ENCODE measurements around the gene FOXK1.
A peak's percentile ranks its signal among the peaks of the same experiment; 100 is the strongest.

The FOXK1 gene

DNA sequence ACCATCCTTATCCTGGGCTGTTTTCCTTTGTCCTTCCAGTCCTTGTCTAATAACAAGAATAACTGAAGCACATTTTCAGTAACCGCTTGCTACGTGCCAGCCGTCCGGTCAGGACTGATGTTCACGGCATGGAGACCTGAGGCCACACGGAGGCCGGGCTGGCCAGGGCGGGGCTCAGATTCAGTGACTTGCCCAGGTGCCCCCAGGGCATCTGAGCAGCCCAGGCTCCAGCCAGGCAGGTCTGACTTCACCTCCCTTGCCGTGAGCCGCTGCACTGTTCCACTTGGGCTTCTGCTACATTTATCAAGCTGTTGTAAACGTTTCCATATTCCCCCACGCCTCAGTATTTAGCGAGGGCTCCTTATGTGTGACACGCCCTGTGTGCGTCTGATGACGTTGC, 49.7 kb downstream of the FOXK1 start:
- Mint-ChIP-seq H3K27ac (peak overlapping the region; percentile 15), H3K4me3 (no peak overlapping the region), H3K27me3 (no peaks in the 10 kb centered on the region), H3K9me3 (no peaks in the 10 kb centered on the region), H3K36me3 (ENCODE audit: low read depth) (peaks cover 17% of the 10 kb centered on the region), H3K4me1 (peaks cover 60% of the 10 kb centered on the region)
- no peak for DNase-seq
- no peak for ATAC-seq

DNA sequence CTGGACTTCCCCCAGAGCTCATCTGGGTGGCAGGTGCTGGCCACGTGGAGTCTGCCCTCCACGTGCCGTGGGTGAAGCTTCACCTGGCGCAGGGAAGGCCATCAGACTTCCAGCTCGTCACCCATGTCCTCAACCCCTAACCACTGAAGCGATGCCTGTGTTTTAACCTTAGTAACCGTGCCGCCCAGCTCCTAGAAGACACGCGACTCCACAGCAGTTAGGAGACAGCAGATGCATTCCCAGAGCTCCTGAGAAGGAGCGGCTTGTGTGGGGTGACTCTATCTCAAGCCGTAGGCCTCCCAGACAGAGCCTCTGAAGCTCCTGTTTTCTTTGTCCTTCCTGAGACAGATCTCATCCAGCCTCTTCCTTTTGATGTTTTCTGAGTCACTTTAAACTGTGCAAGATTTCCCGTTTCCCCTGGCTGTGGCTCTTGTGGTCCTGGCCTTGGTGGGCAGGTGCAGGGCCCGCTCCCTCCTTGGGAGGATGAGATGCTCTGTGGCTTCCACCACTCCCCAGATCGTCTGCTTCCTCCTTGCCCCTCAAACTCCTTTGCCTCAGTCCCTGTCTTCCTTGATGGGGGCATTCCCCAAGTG, 51.9 kb downstream of the FOXK1 start:
- Mint-ChIP-seq H3K27me3 (no peaks in the 10 kb centered on the region), H3K9me3 (no peaks in the 10 kb centered on the region), H3K27ac (peak overlapping the region; percentile 89), H3K4me1 (peaks cover 63% of the 10 kb centered on the region), H3K4me3 (peak overlapping the region; percentile 64), H3K36me3 (ENCODE audit: low read depth) (peaks cover 17% of the 10 kb centered on the region)
- DNase-seq (peak; percentile 47), ATAC-seq (peak; percentile 77)

- Mint-ChIP-seq H3K4me3 (no peak overlapping the region), H3K27ac (peak overlapping the region; percentile 69)
Observed at GRCh38 chr7:4734587-4735345, 52.7 kb downstream of the FOXK1 start.

GRCh38 chr7:4737300-4737699, 55.2 kb downstream of the FOXK1 start:
- no peaks in the 10 kb centered on the region for H3K9me3 Mint-ChIP-seq

More at GRCh38 chr7:4734587-4735345, 52.7 kb downstream of the FOXK1 start:
- ATAC-seq (no peak), DNase-seq (no peak)
- peaks cover 69% of the 10 kb centered on the region for H3K4me1 Mint-ChIP-seq
- peaks cover 17% of the 10 kb centered on the region for H3K36me3 Mint-ChIP-seq (ENCODE audit: low read depth)
- no peaks in the 10 kb centered on the region for H3K27me3 Mint-ChIP-seq
- no peaks in the 10 kb centered on the region for H3K9me3 Mint-ChIP-seq

GRCh38 chr7:4738711-4739527, 56.8 kb downstream of the FOXK1 start:
- Mint-ChIP-seq H3K9me3 (no peaks in the 10 kb centered on the region), H3K4me1 (peaks cover 64% of the 10 kb centered on the region), H3K4me3 (peak overlapping the region; percentile 57), H3K36me3 (ENCODE audit: low read depth) (peaks cover 24% of the 10 kb centered on the region), H3K27ac (peak overlapping the region; percentile 84), H3K27me3 (no peaks in the 10 kb centered on the region)
- ATAC-seq (peak; percentile 49), DNase-seq (peak; percentile 39)

More at GRCh38 chr7:4737300-4737699, 55.2 kb downstream of the FOXK1 start:
- no peak for DNase-seq
- Mint-ChIP-seq H3K4me3 (no peak overlapping the region), H3K4me1 (peaks cover 64% of the 10 kb centered on the region), H3K27me3 (no peaks in the 10 kb centered on the region), H3K27ac (no peak overlapping the region), H3K36me3 (ENCODE audit: low read depth) (peaks cover 26% of the 10 kb centered on the region)
- no peak for ATAC-seq

DNA sequence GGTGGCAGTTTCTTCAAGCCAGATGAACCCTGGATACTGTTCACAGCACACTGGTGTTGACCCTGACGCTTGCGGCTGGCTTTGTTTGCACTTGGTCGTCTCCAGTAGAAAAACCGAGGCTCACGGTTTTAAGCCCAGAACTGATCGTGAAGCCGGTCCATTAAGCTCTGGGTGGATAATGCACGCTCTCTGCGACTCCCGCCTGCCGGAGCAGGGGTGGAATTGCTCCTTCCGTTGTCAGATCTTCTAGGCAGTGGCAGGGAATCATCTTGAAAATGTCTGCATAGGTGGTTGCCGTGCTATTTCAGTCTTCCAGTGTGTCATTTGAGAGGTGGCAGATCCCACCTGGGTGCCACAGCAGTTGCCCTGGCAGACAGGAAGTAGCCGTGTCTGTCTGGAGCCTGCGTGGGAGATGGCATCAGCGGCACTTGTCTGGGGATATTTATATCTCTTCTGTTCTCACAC, 57.5 kb downstream of the FOXK1 start:
- peaks cover 64% of the 10 kb centered on the region for H3K4me1 Mint-ChIP-seq
- ATAC-seq, result peak; percentile 20

DNA sequence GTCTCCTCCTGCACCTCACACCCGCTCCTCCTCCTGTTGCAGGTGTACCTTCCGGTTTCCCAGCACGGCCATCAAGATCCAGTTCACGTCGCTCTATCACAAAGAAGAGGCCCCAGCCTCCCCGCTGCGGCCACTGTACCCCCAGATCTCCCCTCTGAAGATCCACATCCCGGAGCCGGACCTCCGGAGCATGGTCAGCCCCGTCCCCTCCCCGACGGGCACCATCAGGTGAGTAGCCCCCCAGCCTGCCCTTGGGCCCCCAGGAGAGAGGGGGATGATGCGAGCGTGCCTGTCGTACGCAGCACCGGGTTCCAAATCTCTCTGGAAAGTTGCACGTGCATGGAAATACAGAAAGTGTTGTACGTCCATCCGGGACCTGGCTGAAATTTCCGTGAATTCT, 58.7 kb downstream of the FOXK1 start:
- Mint-ChIP-seq H3K4me1 (peaks cover 66% of the 10 kb centered on the region), H3K27ac (peak overlapping the region; percentile 31), H3K36me3 (ENCODE audit: low read depth) (peaks cover 23% of the 10 kb centered on the region), H3K9me3 (no peaks in the 10 kb centered on the region), H3K27me3 (no peaks in the 10 kb centered on the region), H3K4me3 (no peak overlapping the region)
- ATAC-seq (no peak), DNase-seq (no peak)

More for the DNA sequence above, 57.5 kb downstream of the FOXK1 start:
- H3K27ac Mint-ChIP-seq, result peak overlapping the region; percentile 84
- DNase-seq, result peak; percentile 41
- H3K36me3 Mint-ChIP-seq (ENCODE audit: low read depth), result peaks cover 23% of the 10 kb centered on the region
- no peaks in the 10 kb centered on the region for H3K9me3 Mint-ChIP-seq
- peak overlapping the region; percentile 57 for H3K4me3 Mint-ChIP-seq
- H3K27me3 Mint-ChIP-seq, result no peaks in the 10 kb centered on the region

DNA sequence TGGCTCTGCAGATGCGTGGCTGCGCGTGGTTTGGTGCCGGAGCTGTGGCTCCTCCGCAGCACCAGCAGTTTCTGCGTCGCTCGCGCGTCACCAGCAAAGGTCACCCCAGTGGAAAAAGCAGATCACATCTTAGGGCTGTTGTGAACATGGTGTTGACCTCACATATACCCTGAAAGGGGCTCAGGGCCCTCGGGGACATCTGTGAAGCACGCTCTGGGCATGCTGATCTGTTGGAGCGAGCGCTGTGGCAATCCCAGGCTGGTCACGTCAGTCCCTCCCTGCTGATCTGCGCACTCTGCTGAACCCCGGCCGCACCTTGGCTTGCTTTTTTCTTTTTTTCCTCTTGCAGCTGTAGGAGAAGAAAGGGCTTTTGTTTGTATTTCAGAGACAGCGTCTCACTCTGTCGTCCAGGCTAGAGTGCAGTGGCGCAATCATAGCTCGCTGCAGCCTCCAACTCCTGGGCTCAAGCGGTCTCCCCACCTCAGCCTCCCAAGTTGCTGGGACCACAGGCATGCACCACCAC, 60.0 kb downstream of the FOXK1 start:
- Mint-ChIP-seq H3K36me3 (ENCODE audit: low read depth) (peaks cover 28% of the 10 kb centered on the region), H3K27ac (peak overlapping the region; percentile 17), H3K4me3 (no peak overlapping the region), H3K27me3 (no peaks in the 10 kb centered on the region), H3K9me3 (no peaks in the 10 kb centered on the region), H3K4me1 (peaks cover 78% of the 10 kb centered on the region)
- DNase-seq (no peak), ATAC-seq (peak; percentile 37)

DNA sequence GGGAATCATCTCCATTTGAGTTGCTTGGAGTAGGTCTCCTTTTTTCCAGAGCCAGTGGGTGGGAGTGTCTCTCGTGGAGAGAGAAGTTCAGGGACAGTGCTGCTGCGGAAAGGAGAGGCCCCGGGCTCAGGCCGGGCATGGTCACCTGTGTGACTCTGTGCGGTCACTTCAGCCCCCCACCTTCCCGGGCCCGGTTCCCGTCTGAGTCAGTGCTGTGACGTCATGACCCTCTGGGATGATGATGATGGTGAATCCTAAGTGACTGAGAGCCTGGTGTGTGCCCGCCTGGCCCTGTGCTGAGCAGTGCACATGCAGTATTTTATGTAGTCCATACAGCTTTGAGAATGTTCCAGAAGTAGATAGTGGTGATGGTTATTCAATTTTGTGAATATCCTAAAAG, 60.8 kb downstream of the FOXK1 start:
- no peak for DNase-seq
- Mint-ChIP-seq H3K36me3 (ENCODE audit: low read depth) (peaks cover 31% of the 10 kb centered on the region), H3K27ac (no peak overlapping the region), H3K27me3 (no peaks in the 10 kb centered on the region), H3K4me1 (peaks cover 85% of the 10 kb centered on the region), H3K9me3 (no peaks in the 10 kb centered on the region), H3K4me3 (no peak overlapping the region)
- no peak for ATAC-seq

GRCh38 chr7:4744391-4745264, 62.5 kb downstream of the FOXK1 start:
- H3K27ac Mint-ChIP-seq, result peak overlapping the region; percentile 88
- peak; percentile 76 for ATAC-seq
- peak overlapping the region; percentile 81 for H3K4me3 Mint-ChIP-seq
- H3K36me3 Mint-ChIP-seq (ENCODE audit: low read depth), result peaks cover 38% of the 10 kb centered on the region
- H3K9me3 Mint-ChIP-seq, result no peaks in the 10 kb centered on the region
- peaks cover 79% of the 10 kb centered on the region for H3K4me1 Mint-ChIP-seq
- DNase-seq, result peak; percentile 80
- H3K27me3 Mint-ChIP-seq, result no peaks in the 10 kb centered on the region

DNA sequence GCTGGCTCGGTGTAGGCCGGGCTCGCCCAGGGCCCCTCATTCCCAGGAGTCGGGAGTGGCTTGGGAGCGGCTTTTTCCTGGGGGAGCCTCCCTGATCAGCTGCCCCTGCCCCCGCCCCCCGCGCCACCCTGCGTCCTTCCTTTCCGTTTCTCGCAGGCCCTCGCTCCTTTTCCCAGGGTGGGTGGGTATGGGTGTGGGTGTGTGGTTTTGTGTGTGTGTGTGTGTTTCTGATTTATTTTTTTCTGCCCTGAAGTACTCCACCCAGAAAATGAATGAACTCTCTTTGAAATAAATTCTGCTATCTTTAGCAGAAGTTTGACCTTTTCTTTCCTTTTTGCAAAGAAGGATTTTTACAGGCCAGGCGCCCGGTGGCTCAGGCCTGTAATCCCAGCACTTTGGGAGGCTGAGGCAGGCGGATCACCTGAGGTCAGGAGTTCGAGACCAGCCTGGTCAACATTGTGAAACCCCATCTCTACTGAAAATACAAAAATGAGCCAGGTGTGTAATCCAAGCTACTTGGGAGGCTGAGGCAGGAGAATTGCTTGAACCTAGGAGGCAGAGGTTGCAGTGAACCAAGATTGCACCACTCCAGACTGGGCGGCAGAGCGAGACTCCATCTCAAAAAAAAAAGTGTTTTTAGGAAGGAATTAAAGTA, 63.3 kb downstream of the FOXK1 start:
- DNase-seq, result no peak
- Mint-ChIP-seq H3K4me1 (peaks cover 75% of the 10 kb centered on the region), H3K4me3 (peak overlapping the region; percentile 81), H3K27ac (peak overlapping the region; percentile 88), H3K36me3 (ENCODE audit: low read depth) (peaks cover 38% of the 10 kb centered on the region), H3K9me3 (no peaks in the 10 kb centered on the region), H3K27me3 (no peaks in the 10 kb centered on the region)
- ATAC-seq, result peak; percentile 6

- H3K4me3 Mint-ChIP-seq, result peak overlapping the region; percentile 81
- peaks cover 72% of the 10 kb centered on the region for H3K4me1 Mint-ChIP-seq
- DNase-seq, result no peak
Observed at GRCh38 chr7:4745971-4746919, 64.2 kb downstream of the FOXK1 start.

More at GRCh38 chr7:4745971-4746919, 64.2 kb downstream of the FOXK1 start:
- Mint-ChIP-seq H3K9me3 (no peaks in the 10 kb centered on the region), H3K27me3 (no peaks in the 10 kb centered on the region), H3K27ac (peak overlapping the region; percentile 88), H3K36me3 (ENCODE audit: low read depth) (peaks cover 34% of the 10 kb centered on the region)
- no peak for ATAC-seq

All from activated naive CD8-positive, alpha-beta T cell treated with anti-CD3 and anti-CD28 coated beads, Interleukin-2, amount 50 U/mL, for 24 hours (primary cell).